ENCODE measurements around the gene BEX4.

BEX4 gene

DNA sequence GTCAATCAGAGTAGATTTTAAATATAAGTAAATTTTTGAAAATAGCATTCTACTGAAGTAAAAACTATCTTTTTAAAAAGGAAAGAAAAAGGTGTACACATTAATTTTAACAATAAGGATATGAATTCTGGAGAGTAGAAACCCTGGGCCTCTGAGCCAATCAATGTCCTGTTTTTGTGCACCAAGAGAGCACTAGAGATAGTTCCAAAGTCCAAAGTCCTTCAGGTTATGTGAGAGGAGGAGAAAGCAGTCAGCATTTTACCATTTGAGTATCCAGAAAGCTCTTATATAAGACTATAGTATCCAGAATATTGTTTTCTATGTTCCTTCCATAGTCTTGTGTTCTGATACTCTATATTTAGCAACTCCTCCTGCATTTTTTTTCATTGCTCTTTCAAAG is 43.4 kb downstream of the BEX4 start:
- no peaks in the 10 kb centered on the region for H4K20me1 ChIP-seq (ENCODE audit: control insufficient read depth, insufficient read depth, low read depth, low read length)
- no peaks in the 10 kb centered on the region for H3F3A ChIP-seq (ENCODE audit: control insufficient read depth, insufficient read depth)
- TF ChIP-seq, protein P1, sequence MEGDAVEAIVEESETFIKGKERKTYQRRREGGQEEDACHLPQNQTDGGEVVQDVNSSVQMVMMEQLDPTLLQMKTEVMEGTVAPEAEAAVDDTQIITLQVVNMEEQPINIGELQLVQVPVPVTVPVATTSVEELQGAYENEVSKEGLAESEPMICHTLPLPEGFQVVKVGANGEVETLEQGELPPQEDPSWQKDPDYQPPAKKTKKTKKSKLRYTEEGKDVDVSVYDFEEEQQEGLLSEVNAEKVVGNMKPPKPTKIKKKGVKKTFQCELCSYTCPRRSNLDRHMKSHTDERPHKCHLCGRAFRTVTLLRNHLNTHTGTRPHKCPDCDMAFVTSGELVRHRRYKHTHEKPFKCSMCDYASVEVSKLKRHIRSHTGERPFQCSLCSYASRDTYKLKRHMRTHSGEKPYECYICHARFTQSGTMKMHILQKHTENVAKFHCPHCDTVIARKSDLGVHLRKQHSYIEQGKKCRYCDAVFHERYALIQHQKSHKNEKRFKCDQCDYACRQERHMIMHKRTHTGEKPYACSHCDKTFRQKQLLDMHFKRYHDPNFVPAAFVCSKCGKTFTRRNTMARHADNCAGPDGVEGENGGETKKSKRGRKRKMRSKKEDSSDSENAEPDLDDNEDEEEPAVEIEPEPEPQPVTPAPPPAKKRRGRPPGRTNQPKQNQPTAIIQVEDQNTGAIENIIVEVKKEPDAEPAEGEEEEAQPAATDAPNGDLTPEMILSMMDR (IDR thresholded peaks at IDR 0.05; ENCODE audit: low read depth, low read length, poor library complexity, severe bottlenecking): no peak
- TF ChIP-seq EZH2phosphoT487 (IDR thresholded peaks at IDR 0.05; ENCODE audit: borderline replicate concordance, low read length): no peak
- H3K9me3 ChIP-seq (ENCODE audit: control insufficient read depth, insufficient read depth, low read length): no peaks in the 10 kb centered on the region
- H3K27me3 ChIP-seq (ENCODE audit: control insufficient read depth, low read length): no peaks in the 10 kb centered on the region
- H3K36me3 ChIP-seq (ENCODE audit: control insufficient read depth, low read length): no peaks in the 10 kb centered on the region; the same call in 1 of the 2 replicates
- H3K4me2 ChIP-seq (ENCODE audit: low read length): no peak overlapping the region
- no peaks in the 10 kb centered on the region for H3K9me2 ChIP-seq (replicated peaks; ENCODE audit: control insufficient read depth, low read length)
- no peak overlapping the region for H3K27ac ChIP-seq (ENCODE audit: low read depth, low read length)
- peaks cover 9% of the 10 kb centered on the region for H3K79me2 ChIP-seq (ENCODE audit: control insufficient read depth, low read length)
- peaks cover 4% of the 10 kb centered on the region; the same call in 1 of the 2 replicates for H3K4me1 ChIP-seq (ENCODE audit: control insufficient read depth, low read length)
- H3K4me3 ChIP-seq (ENCODE audit: low read length): no peak overlapping the region
